WERI-Rb-1 (cell line): Measurements from ENCODE around the gene MAP3K5.

Experiments used
- DNase-seq: peaks from one replicate; pipeline ENCODE4 v3.0.0-alpha.2; 2020
- H3K27ac ChIP-seq: fragments of 250-450 bp; sonication (Bioruptor Pico); 2 replicates; pipeline ENCODE4 v1.5.1; 2020; ENCODE audit warnings: mild to moderate bottlenecking, moderate library complexity
- H3K27me3 ChIP-seq: fragments of 250-450 bp; sonication (Bioruptor Pico); 2 replicates; pipeline ENCODE4 v1.5.1; 2021; ENCODE audit warnings: mild to moderate bottlenecking, low read depth, moderate library complexity; ENCODE audit not compliant: insufficient read depth, severe bottlenecking
- H3K36me3 ChIP-seq: fragments of 250-450 bp; sonication (Bioruptor Pico); 2 replicates; pipeline ENCODE4 v1.5.1; 2020; ENCODE audit warnings: mild to moderate bottlenecking, moderate library complexity
- H3K4me3 ChIP-seq: 2 replicates; pipeline ENCODE4 v1.5.1; 2011; ENCODE audit warnings: low read depth, mild to moderate bottlenecking, control low read depth, low read length
- H3K9me3 ChIP-seq: fragments of 250-450 bp; sonication (Bioruptor Pico); 2 replicates; pipeline ENCODE4 v1.5.1; 2021; ENCODE audit warnings: mild to moderate bottlenecking, moderate library complexity; ENCODE audit not compliant: severe bottlenecking
- CTCF ChIP-seq: IDR thresholded peaks from 2 replicates; pipeline ENCODE4 v1.5.1; 2011; ENCODE audit warnings: low read depth, mild to moderate bottlenecking, control low read depth, inconsistent platforms, low read length

Gene MAP3K5

GRCh38 chr6:136549300-136550044 lies 242.8 kb downstream of the MAP3K5 start:
- Histone ChIP-seq H3K9me3 (no peaks in the 10 kb centered on the region), H3K4me3 (peak overlapping the region; percentile 84), H3K36me3 (no peaks in the 10 kb centered on the region), H3K27me3 (no peaks in the 10 kb centered on the region), H3K27ac (no peak overlapping the region)
- TF ChIP-seq CTCF, result no peak
- peak; percentile 36 for DNase-seq

GRCh38 chr6:136548582-136549299 lies 243.5 kb downstream of the MAP3K5 start:
- no peaks in the 10 kb centered on the region for H3K36me3 ChIP-seq
- no peak for TF ChIP-seq CTCF
- no peak overlapping the region for H3K27ac ChIP-seq
- no peaks in the 10 kb centered on the region for H3K27me3 ChIP-seq
- H3K4me3 ChIP-seq, result peak overlapping the region; percentile 84
- DNase-seq, result no peak
- H3K9me3 ChIP-seq, result no peaks in the 10 kb centered on the region

GRCh38 chr6:136547871-136548270 lies 244.4 kb downstream of the MAP3K5 start:
- DNase-seq, result no peak
- H3K27me3 ChIP-seq, result no peaks in the 10 kb centered on the region
- no peak for TF ChIP-seq CTCF
- H3K4me3 ChIP-seq, result no peak overlapping the region
- no peak overlapping the region for H3K27ac ChIP-seq
- no peaks in the 10 kb centered on the region for H3K9me3 ChIP-seq
- H3K36me3 ChIP-seq, result no peaks in the 10 kb centered on the region

GRCh38 chr6:136547336-136547735 lies 244.9 kb downstream of the MAP3K5 start:
- Histone ChIP-seq H3K27me3 (no peaks in the 10 kb centered on the region), H3K36me3 (no peaks in the 10 kb centered on the region), H3K4me3 (no peak overlapping the region), H3K9me3 (no peaks in the 10 kb centered on the region), H3K27ac (no peak overlapping the region)
- DNase-seq, result no peak
- peak; percentile 61 for TF ChIP-seq CTCF

GRCh38 chr6:136546331-136546730 lies 245.9 kb downstream of the MAP3K5 start:
- DNase-seq, result no peak
- no peaks in the 10 kb centered on the region for H3K27me3 ChIP-seq

More at GRCh38 chr6:136546331-136546730, 245.9 kb downstream of the MAP3K5 start:
- H3K36me3 ChIP-seq, result no peaks in the 10 kb centered on the region
- H3K27ac ChIP-seq, result no peak overlapping the region
- TF ChIP-seq CTCF, result no peak
- H3K9me3 ChIP-seq, result no peaks in the 10 kb centered on the region
- H3K4me3 ChIP-seq, result no peak overlapping the region
